ENCODE data around the gene UPK3A. TPM values are rescaled to one million over a fixed set of nuclear protein-coding genes. Genes with fewer than 3 reads are reported as not detected.

UPK3A gene
- total and polyA plus RNA-seq, 2 of the 13 experiments (the other 11 are each of a cell fraction or from before 2014, with no cell fraction given), result 10.5 to 13.8 TPM

DNA sequence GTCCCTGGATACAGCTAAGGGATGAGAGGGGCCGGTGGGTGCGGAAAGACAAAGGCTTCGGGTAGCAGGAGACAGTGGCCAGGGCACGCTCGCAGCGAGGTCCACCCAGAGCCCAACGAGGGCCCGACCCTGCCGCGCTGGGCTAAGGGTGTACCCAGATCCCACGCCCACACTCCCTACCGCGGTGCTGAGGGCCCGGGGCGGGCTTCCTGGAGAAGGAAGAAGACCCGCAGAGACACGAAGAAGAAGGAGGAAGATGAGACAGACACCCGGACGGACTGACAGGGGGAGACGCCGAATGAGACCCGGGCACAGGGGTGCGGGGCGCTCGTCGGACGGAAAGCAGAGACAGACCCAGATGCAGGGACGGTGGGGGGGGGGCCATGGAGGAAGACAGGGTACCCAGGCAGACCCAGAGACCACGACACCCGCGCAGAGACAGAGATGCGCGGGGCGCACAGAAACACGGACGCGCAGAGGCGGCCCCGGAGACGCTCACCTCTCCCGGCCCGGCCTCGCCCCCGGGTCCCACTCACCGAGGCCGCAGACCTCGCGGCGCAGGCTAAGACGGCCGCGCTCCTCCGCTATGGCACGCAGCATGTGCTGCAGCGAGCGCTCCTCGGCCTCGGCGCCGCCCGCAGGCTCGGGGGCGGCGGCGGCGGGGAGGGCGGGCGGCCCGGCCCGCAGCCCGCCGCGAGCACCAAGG is 44.5 kb upstream of the UPK3A start (continued):
- TF ChIP-seq, protein P1, sequence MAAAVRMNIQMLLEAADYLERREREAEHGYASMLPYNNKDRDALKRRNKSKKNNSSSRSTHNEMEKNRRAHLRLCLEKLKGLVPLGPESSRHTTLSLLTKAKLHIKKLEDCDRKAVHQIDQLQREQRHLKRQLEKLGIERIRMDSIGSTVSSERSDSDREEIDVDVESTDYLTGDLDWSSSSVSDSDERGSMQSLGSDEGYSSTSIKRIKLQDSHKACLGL (CRISPR knock-in tag; IDR thresholded peaks at IDR 0.05), result peak; percentile 60
- peak; percentile 47; the same call in 1 of the 2 replicates for TF ChIP-seq ZNF572 (CRISPR knock-in tag; IDR thresholded peaks at IDR 0.05)
- no peak for TF ChIP-seq ZNF792 (CRISPR knock-in tag; IDR thresholded peaks at IDR 0.05)
- TF ChIP-seq ZFY (CRISPR knock-in tag; IDR thresholded peaks at IDR 0.05), result 0 out of 2 replicates have a peak, but pooled peaks have one; percentile 41
- no peak for TF ChIP-seq ISL2 (CRISPR knock-in tag; IDR thresholded peaks at IDR 0.05)
- no peak for TF ChIP-seq ZMAT3 (CRISPR knock-in tag; conservative IDR thresholded peaks at IDR 0.05)
- TF ChIP-seq KDM2A (CRISPR knock-in tag; IDR thresholded peaks at IDR 0.05; ENCODE audit: borderline replicate concordance, low read depth), result 0 out of 2 replicates have a peak, but pooled peaks have one; percentile 41
- no peak for TF ChIP-seq YEATS4 (CRISPR knock-in tag; IDR thresholded peaks at IDR 0.05; ENCODE audit: borderline replicate concordance)
- TF ChIP-seq ZNF570 (CRISPR knock-in tag; IDR thresholded peaks at IDR 0.05; ENCODE audit: borderline replicate concordance), result no peak
- no peak for TF ChIP-seq HNRNPH1 (optimal IDR thresholded peaks at IDR 0.05; ENCODE audit: low read depth, low read length)
- no peak for TF ChIP-seq RAD51 (IDR thresholded peaks at IDR 0.05; ENCODE audit: borderline replicate concordance)
- TF ChIP-seq TEAD2 (CRISPR knock-in tag; IDR thresholded peaks at IDR 0.05), result no peak
- TF ChIP-seq ZNF337 (CRISPR knock-in tag; IDR thresholded peaks at IDR 0.05; ENCODE audit: borderline replicate concordance, low read depth), result no peak
- peak; percentile 61; the same call in 1 of the 2 replicates for TF ChIP-seq RBFOX2 (IDR thresholded peaks at IDR 0.05; ENCODE audit: low read depth, low read length)
- TF ChIP-seq, protein P2, sequence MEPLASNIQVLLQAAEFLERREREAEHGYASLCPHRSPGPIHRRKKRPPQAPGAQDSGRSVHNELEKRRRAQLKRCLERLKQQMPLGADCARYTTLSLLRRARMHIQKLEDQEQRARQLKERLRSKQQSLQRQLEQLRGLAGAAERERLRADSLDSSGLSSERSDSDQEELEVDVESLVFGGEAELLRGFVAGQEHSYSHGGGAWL (CRISPR knock-in tag; IDR thresholded peaks at IDR 0.05), result no peak
- peak; percentile 53; the same call in 1 of the 2 replicates for TF ChIP-seq SP4 (CRISPR knock-in tag; IDR thresholded peaks at IDR 0.05)
- no peak for TF ChIP-seq PAWR (CRISPR knock-in tag; IDR thresholded peaks at IDR 0.05; ENCODE audit: borderline replicate concordance)
- 0 out of 2 replicates have a peak, but pooled peaks have one; percentile 20 for TF ChIP-seq FLYWCH1 (CRISPR knock-in tag; IDR thresholded peaks at IDR 0.05)
- no peak for TF ChIP-seq SOX6 (IDR thresholded peaks at IDR 0.05)
- TF ChIP-seq SOX6 (CRISPR knock-in tag; IDR thresholded peaks at IDR 0.05), result 0 out of 2 replicates have a peak, but pooled peaks have one; percentile 11
- TF ChIP-seq, protein P3, sequence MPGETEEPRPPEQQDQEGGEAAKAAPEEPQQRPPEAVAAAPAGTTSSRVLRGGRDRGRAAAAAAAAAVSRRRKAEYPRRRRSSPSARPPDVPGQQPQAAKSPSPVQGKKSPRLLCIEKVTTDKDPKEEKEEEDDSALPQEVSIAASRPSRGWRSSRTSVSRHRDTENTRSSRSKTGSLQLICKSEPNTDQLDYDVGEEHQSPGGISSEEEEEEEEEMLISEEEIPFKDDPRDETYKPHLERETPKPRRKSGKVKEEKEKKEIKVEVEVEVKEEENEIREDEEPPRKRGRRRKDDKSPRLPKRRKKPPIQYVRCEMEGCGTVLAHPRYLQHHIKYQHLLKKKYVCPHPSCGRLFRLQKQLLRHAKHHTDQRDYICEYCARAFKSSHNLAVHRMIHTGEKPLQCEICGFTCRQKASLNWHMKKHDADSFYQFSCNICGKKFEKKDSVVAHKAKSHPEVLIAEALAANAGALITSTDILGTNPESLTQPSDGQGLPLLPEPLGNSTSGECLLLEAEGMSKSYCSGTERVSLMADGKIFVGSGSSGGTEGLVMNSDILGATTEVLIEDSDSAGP (CRISPR knock-in tag; IDR thresholded peaks at IDR 0.05; ENCODE audit: borderline replicate concordance), result peak; percentile 37; the same call in 1 of the 2 replicates
- no peak for TF ChIP-seq BHLHE40 (IDR thresholded peaks at IDR 0.05; ENCODE audit: low read length)
- no peak for TF ChIP-seq ZSCAN29 (CRISPR knock-in tag; conservative IDR thresholded peaks at IDR 0.05)
- TF ChIP-seq, protein P4, sequence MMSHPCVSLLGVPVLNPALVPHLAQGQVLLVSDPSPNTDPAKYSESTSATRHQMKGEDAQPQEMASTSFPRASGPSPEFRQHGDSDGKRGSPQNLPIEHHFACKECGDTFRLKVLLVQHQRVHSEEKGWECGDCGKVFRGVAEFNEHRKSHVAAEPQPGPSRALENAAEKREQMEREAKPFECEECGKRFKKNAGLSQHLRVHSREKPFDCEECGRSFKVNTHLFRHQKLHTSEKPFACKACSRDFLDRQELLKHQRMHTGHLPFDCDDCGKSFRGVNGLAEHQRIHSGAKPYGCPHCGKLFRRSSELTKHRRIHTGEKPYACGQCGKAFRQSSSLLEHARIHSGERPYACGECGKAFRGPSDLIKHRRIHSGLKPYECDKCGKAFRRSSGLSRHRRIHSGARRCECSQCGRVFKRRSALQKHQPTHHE (CRISPR knock-in tag; IDR thresholded peaks at IDR 0.05; ENCODE audit: borderline replicate concordance), result no peak
- TF ChIP-seq ZNF747 (CRISPR knock-in tag; IDR thresholded peaks at IDR 0.05; ENCODE audit: borderline replicate concordance), result no peak
- TF ChIP-seq HNRNPLL (IDR thresholded peaks at IDR 0.05; ENCODE audit: low read depth, low read length, poor library complexity, severe bottlenecking), result peak; percentile 26
- no peak for TF ChIP-seq ZNF556 (CRISPR knock-in tag; IDR thresholded peaks at IDR 0.05; ENCODE audit: borderline replicate concordance)
